Measurements from ENCODE around the gene PCSK5.

GRCh38 chr9:76378367-76379073, 488.0 kb downstream of the PCSK5 start:
- TF ChIP-seq, protein P1, sequence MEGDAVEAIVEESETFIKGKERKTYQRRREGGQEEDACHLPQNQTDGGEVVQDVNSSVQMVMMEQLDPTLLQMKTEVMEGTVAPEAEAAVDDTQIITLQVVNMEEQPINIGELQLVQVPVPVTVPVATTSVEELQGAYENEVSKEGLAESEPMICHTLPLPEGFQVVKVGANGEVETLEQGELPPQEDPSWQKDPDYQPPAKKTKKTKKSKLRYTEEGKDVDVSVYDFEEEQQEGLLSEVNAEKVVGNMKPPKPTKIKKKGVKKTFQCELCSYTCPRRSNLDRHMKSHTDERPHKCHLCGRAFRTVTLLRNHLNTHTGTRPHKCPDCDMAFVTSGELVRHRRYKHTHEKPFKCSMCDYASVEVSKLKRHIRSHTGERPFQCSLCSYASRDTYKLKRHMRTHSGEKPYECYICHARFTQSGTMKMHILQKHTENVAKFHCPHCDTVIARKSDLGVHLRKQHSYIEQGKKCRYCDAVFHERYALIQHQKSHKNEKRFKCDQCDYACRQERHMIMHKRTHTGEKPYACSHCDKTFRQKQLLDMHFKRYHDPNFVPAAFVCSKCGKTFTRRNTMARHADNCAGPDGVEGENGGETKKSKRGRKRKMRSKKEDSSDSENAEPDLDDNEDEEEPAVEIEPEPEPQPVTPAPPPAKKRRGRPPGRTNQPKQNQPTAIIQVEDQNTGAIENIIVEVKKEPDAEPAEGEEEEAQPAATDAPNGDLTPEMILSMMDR (conservative IDR thresholded peaks at IDR 0.05; ENCODE audit: low read length) = no peak
- TF ChIP-seq EZH2phosphoT487 (IDR thresholded peaks at IDR 0.05; ENCODE audit: borderline replicate concordance, low read depth, low read length) = no peak

Measured in OCI-LY7 (cell line).